GM18505 (cell line): ENCODE results near the gene LUZP2.
"Not testable (repeated sequence)": the region's sequence is repeated elsewhere in the genome, so short reads cannot be mapped to it uniquely, and the experiment has no call there.

ENCODE experiments used
- ATAC-seq: cut with Tn5 transposase; IDR thresholded peaks from one replicate; pipeline ENCODE4 v1.9.1; 2021; ENCODE audit not compliant: unreplicated experiment
- POLR2A ChIP-seq: IDR thresholded peaks from 4 replicates; pipeline ENCODE4 v1.6.1; 2011; ENCODE audit warnings: borderline replicate concordance; ENCODE audit not compliant: insufficient read depth, insufficient read length; ENCODE audit errors: extremely low read depth

Gene LUZP2

GRCh38 chr11:24870048-24870447 is 373.2 kb downstream of the LUZP2 start:
- no peak for ATAC-seq
- TF ChIP-seq POLR2A, result no peak

- no peak for TF ChIP-seq POLR2A
- no peak for ATAC-seq
Observed at GRCh38 chr11:24872186-24872585, 375.3 kb downstream of the LUZP2 start.

GRCh38 chr11:24872651-24873311 is 375.9 kb downstream of the LUZP2 start:
- ATAC-seq, result no peak
- no peak for TF ChIP-seq POLR2A

GRCh38 chr11:24880962-24881361 is 384.1 kb downstream of the LUZP2 start:
- ATAC-seq, result no peak
- no peak for TF ChIP-seq POLR2A

GRCh38 chr11:24885580-24886173 is 388.8 kb downstream of the LUZP2 start:
- no peak for TF ChIP-seq POLR2A
- no peak for ATAC-seq

GRCh38 chr11:24886880-24887619 is 390.2 kb downstream of the LUZP2 start:
- no peak for TF ChIP-seq POLR2A
- no peak for ATAC-seq

- ATAC-seq, result no peak
- no peak for TF ChIP-seq POLR2A
Observed at GRCh38 chr11:24890426-24890825, 393.6 kb downstream of the LUZP2 start.

- not testable (repeated sequence) for ATAC-seq
Observed at GRCh38 chr11:24891845-24892492, 395.1 kb downstream of the LUZP2 start.

GRCh38 chr11:24896118-24896835 is 399.4 kb downstream of the LUZP2 start:
- TF ChIP-seq POLR2A, result no peak
- no peak for ATAC-seq

- no peak for TF ChIP-seq POLR2A
- ATAC-seq, result no peak
Observed at GRCh38 chr11:24900514-24900913, 403.7 kb downstream of the LUZP2 start.

GRCh38 chr11:24900960-24901549 is 404.2 kb downstream of the LUZP2 start:
- ATAC-seq, result no peak
- no peak for TF ChIP-seq POLR2A

- no peak for ATAC-seq
Observed at GRCh38 chr11:24903555-24903954, 406.7 kb downstream of the LUZP2 start.

GRCh38 chr11:24925091-24925490 is 428.2 kb downstream of the LUZP2 start:
- ATAC-seq, result no peak
- no peak for TF ChIP-seq POLR2A

More at GRCh38 chr11:24903555-24903954, 406.7 kb downstream of the LUZP2 start:
- TF ChIP-seq POLR2A, result no peak
